Activated effector memory CD4-positive, alpha-beta T cell treated with anti-CD3 and anti-CD28 coated beads, Interleukin-2, amount 50 U/mL, for 16 hours (primary cell): ENCODE data around the gene ESYT1.
A peak's percentile ranks its signal among the peaks of the same experiment; 100 is the strongest.

ENCODE experiments used
- DNase-seq: peaks from one replicate; pipeline ENCODE4 v3.0.0-alpha.2; 2020

The ESYT1 gene

GRCh38 chr12:56157201-56158028 is 29.3 kb downstream of the ESYT1 start:
- DNase-seq, result peak; percentile 84

DNA sequence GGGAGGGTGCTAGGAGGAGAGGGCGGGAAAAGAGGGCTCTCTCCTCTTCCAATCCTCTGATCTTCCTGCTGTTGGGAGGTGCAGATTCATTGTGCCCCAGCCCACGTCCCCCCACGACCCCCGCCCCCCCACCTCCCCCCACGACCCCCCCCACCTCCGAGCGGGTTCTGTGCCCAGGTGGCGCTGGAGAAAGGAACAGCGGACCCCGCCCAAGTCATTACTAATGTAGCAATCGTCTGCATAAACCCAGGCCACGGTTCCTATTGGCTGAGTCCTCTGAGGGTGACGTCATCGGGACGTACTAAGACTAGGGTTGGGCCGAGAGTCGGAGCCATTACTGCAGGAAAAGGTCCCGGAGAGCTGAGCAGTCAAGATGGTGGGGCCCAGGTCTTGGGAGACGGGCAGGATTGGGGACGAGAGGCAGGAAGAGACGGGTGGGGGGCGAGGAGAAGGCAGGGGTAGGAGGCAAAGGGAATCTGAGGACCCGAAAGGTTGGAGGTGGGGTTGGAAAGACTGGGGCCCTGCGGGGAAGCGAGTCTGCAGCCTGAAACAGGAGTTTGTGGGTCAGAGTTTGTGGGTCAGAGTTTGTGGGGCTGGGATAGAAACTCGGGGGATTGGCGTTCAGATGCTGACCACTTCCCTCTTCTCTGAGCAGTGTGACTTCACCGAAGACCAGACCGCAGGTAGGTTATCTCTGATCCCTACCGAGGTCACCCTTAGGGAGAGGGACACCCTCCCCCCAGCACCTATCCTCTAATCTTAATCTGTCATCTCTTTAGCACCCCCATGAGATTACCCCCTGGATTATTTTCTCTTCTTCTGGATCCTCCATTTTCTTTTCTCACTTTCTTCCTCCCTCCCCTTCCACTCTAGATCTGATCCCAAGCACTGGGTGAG is 30.2 kb downstream of the ESYT1 start, which contains the start of gene MYL6:
MYL6 (plus strand) TSS at position 331 of the 897 bp plus-strand sequence; CDS start at position 374, 43 bp downstream.
- peak; percentile 95 for DNase-seq

DNA sequence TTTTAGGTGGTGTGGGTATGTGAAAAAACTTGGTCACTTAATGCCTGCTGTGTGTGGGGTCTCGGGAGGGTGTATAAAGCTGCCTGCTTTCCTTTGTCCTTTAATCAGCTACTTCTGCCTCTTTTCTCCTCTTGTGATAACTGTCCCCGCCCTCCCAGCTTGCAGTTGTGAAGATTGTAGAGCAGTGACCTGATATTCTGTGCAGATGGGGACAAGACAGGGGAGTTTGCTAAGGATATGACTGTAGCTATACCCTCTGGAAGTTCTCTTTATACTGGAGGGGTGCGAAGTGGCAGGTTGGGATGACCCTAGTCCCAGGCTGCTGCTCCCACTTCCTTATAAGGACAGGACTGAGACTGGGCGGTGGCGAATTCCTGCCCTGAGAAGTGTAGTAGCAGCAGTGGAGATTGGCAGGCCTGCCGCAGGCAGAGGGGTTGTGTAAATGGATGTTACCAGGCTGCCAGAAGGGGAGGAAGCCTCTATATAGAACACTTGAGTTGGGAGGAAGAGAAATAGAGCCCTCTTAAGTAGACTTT is 30.9 kb downstream of the ESYT1 start:
- DNase-seq, result peak; percentile 73

DNA sequence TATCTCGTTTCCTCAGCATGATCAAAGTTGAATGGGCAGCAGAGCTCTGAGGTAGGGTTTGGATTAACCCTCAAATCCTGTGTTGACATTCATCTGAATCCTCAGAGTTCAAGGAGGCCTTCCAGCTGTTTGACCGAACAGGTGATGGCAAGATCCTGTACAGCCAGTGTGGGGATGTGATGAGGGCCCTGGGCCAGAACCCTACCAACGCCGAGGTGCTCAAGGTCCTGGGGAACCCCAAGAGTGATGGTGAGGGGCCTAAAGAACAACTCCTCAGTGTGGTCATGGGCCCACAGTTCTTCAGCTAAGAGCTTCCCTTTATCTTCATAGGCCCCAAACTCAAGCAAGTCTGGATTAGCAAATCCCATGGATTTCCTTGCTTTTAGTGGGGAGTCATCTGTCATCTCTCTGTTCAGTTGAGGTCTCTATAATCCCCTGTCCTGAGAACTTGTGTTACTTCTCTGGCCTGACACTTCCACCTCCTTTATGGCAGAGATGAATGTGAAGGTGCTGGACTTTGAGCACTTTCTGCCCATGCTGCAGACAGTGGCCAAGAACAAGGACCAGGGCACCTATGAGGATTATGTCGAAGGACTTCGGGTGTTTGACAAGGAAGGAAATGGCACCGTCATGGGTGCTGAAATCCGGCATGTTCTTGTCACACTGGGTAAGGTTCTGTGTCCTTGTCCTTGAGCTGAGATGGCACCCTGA is 31.6 kb downstream of the ESYT1 start:
- no peak for DNase-seq

DNA sequence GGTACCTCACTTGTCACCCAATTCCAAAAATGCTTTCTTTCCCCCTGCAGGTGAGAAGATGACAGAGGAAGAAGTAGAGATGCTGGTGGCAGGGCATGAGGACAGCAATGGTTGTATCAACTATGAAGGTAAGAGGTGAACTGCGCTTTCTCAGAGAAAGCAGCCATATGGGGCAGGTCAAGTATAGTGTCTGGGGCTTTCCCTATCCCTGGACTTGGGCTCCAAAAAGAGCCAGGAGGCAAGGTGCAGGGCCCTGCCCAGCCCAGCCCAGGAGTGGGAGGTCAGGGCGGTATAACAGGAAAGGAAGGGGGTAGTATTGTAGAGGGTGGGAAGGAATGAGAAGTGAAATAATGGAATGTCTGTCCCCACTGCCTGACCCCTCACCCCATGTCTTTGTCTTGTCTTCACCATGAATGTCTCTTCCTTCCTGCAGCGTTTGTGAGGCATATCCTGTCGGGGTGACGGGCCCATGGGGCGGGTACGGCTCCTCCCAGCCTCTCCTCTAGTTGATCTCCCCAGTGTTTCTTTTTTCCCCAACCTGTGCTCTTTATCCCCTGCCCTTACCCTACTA is 32.2 kb downstream of the ESYT1 start:
- peak; percentile 87 for DNase-seq

- no peak for DNase-seq
Observed at GRCh38 chr12:56160894-56161689, 33.0 kb downstream of the ESYT1 start.

DNA sequence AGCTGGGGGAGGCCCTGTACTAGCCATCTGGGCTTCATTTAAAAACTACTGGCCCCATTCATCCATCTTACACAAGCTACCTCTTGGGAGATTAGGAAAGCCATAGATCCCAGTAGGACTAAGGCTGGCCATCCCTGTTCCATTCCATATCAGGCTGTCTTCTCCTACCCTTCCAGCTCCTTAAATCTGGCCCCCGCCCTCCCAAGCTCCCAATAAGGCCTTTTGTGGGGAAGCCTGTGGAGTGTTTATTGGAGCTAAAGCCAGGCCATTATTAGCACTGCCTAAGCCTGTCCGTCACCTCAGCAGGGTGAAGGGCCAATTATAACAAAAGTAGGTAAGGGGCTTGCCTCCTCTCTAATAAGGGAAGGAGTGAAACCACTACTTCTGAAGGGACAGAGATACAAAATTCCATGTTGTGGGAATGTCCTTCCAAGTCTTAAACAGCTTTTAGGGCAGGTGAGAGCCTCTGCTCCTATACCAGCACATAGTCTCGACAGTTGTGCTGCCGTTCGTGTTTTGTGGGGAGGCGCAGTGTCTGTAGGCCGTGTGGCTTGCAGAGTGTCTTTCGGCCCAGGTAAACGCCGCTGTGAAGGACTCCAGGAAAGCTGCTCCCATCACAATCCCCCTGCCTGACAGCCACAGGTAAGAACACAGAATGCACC is 33.8 kb downstream of the ESYT1 start:
- no peak for DNase-seq

DNA sequence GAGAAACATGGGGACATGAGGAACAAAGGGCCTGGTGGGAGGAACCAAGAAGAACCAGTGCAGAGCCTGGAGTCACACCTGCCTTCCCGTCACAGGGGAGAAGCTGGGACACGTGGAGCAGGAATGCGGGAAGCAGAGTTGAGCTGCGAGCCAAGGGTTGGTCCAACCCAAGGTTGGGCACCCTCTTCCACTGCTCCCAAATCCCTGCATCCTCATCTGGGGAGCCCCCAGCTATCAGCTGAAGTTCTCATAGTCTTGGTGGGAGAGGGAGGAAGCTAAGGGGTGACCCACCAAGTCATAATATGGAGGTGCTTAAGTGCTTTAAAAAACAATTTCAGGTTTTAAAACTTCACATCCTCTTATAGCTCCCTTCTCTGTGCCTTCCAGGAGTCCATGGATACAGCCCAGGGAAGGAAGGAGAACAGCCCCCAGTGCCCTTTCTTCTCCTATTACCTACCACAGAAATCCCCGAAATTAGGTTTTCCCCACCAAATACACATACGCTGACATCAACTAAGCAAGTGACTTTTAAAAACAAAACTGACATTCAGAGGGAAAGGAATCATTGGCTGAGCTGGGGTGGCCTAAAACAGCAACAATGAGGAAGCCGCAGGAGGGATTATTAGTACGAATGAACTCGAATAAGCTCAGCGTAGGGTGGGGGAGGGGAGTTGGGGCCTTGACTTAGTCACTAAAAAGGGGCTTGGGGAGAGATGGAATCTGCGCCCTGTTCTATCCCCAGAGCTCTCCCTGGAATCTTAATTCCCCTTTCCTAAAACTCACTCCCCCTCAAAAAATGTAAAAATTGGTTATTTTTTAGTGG is 34.6 kb downstream of the ESYT1 start:
- DNase-seq, result no peak

GRCh38 chr12:56163533-56164344 is 35.7 kb downstream of the ESYT1 start:
- no peak for DNase-seq

- DNase-seq, result no peak
Observed at GRCh38 chr12:56164345-56164729, 36.3 kb downstream of the ESYT1 start.

GRCh38 chr12:56165369-56165768 is 37.3 kb downstream of the ESYT1 start:
- DNase-seq, result no peak

GRCh38 chr12:56169229-56169759 is 41.2 kb downstream of the ESYT1 start:
- DNase-seq, result no peak

- no peak for DNase-seq
Observed at GRCh38 chr12:56172839-56173238, 44.8 kb downstream of the ESYT1 start.

GRCh38 chr12:56178347-56178746 is 50.3 kb downstream of the ESYT1 start:
- no peak for DNase-seq

GRCh38 chr12:56186957-56187356 is 58.9 kb downstream of the ESYT1 start:
- no peak for DNase-seq

DNA sequence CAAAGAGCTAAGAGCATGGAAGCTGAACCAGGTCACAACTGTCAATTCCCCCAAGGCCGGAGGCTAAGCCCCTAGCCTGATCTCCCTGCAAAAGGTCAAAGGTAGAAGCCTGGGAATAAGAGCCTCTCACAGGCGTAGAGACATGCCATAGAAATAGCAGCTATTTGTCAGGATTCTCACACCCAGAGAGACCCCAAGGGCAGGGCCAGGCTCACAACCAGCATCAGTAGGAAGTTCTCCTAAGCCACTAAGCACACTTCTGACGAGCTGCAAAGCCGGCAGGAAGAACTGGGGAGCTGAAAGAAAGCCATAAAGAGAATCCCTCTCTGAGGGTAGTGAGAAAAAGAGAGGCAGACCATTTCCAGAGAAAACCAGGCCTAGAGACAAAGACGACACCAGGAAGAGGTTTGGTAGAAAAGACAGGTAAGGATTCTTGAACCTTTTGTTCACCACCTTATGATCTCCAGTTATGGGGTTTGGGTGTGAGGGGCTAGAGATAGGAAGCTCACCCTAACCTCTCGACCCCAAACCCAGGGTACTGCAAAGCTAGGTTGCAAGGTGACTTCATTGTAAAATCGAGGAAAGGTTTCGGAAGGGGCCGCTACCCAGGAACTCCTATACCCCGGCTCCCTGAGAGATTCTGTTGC is 60.2 kb downstream of the ESYT1 start:
- no peak for DNase-seq

DNA sequence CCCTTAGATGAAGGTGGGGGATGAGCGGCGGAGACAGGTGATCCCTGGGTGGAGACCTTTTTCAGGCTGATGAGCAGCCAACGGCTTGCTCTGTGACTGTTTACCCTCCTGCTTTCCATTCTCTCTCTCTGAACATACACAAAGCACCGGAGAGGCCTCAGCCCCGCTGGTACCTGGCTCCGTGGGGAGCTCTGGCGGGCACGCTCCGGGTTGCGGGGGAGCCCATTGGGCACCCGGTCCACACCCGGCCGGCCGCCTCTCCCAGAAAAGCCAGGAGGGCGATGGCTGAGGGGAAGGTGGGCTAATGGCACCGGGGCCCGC is 60.7 kb downstream of the ESYT1 start:
- peak; percentile 72 for DNase-seq

DNA sequence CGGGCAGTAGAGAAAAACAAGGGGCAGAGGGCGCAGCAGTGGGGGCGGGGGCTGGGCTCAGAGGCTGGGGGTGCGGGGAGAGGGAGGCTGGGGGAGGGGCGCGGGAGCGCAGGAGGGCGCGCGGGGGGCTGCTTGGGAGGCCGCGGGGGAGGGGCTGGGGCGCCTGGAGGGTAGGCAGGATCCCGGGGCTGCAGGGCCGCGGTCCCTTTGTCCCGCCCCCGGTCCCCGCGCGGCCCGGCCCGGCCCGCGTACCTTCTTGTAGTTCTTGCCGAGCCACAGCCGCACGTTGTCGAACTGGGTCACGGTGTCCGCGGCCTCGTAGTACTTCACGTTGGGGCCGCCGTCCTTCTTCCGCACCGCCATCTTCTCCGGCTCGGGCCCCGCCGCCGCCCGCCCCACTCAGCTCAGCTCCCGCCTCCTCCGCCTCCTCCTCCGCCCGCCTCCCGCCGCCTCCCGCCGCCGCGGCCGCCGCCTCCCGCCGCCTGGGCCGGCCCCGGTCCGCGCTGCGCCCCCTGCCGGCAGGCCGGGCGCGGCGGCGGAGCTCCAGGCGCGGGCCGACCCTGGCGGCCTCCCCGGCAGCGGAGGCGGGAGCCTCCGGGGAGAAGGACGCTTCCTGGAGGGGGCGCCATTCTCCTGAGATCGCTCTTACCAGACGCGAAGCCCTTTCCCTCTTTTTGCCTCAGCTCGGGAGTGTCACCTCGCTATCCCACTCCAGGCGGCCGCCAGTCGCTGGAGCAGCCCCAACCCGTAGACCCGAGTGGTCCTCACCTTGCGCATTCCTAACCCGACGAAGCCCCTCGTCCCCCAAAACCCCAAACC is 61.2 kb downstream of the ESYT1 start, which contains the start of gene SMARCC2:
SMARCC2 (minus strand) TSS at position 385 of the 819 bp plus-strand sequence; CDS start at position 363, 22 bp downstream.
- DNase-seq, result peak; percentile 94
